ENCODE results near the gene TFIP11.

The TFIP11 gene

DNA sequence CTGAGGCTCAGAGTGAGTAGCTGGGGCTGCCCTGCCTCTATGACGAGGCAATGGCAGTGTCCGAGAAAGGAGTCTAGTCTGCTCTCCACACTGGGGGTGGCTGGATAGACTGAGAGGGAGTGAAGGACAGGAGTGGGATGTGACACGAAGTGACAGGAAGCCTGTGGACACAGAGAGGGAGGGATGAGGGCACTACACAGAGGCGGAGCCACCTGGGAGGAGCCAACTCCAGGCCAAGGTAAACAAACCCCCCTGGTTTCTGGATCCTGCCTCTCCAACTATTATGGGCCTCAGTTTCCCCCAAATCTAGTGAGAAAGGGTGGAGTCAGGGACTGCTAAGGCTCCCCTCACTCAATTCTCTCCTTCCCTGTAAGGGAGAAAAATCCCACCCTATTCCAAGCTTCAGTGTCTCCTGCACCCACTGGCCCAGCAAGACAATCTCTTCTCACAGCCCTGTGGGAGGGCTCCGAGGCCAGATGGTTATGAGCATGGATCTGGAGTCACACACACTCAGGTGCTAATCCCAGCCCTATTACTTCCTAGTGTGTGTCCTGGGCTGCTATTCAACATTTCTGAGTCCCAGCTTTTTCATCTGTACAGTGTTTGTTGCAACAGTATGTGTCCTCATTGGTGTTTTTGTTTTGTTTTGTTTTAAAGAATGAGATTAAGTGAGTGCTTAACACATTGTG, 58.3 kb downstream of the TFIP11 start:
- FAIRE-seq (no peak), DNase-seq (ENCODE audit: extremely low spot score, insufficient read length, low read depth) (no peak)

DNA sequence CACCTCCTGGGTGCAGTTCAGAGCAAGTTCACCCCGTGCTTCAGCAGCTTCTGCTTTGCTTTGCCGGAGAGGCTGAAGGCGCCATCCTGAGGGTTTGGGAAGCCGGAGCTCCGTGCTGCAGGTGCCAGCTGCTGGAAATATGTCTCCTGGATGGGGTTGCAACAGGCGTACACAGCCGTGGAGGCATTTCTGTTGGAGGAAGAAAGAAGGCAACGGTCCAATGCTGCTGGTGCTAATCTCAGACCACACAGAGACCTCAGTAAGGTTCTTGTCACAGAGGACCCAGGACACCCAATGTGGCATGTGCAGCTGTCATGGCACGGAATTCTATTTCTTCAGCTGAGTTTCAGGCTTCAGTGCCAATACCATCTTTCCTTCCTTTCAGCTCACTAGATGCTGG, 59.1 kb downstream of the TFIP11 start:
- no peak for FAIRE-seq
- DNase-seq (ENCODE audit: extremely low spot score, insufficient read length, low read depth), result no peak

DNA sequence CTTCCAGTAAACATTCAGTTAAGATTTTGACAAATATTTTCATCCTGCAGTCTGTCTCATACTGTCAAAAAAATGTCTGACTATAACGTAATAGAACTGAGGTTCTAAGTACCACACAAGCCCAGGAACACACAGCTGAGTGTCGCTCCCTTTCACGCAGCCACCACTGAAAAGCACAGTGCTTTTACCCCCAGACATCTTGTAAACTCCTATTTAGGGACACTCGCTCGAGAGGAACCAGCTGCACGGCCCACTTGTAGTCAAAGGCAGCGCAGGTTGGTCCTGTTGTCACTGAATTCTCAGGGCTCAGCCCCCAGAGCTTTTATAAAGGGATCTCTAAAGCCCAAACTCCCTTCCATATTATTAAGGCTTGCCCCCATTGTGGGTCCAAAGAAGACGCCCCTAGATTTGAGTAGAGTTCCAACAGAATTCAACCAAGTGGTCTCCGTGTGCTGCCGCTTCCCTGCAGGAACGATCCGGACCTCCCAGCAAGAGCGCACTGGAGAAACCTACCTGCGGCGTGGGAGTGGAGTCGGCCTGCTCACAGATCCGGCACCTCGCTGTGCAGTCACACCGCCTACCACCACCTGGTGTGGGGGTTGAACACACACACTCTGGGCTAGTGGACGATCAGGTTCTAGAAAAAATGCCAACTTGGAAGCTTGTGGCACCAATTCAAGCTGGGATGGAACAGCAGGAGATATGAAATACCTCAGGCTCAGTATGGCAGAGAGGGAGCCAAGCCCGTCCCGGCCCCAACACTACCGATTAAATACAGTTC, 59.8 kb downstream of the TFIP11 start:
- DNase-seq (ENCODE audit: extremely low spot score, insufficient read length, low read depth), result no peak
- no peak for FAIRE-seq

DNA sequence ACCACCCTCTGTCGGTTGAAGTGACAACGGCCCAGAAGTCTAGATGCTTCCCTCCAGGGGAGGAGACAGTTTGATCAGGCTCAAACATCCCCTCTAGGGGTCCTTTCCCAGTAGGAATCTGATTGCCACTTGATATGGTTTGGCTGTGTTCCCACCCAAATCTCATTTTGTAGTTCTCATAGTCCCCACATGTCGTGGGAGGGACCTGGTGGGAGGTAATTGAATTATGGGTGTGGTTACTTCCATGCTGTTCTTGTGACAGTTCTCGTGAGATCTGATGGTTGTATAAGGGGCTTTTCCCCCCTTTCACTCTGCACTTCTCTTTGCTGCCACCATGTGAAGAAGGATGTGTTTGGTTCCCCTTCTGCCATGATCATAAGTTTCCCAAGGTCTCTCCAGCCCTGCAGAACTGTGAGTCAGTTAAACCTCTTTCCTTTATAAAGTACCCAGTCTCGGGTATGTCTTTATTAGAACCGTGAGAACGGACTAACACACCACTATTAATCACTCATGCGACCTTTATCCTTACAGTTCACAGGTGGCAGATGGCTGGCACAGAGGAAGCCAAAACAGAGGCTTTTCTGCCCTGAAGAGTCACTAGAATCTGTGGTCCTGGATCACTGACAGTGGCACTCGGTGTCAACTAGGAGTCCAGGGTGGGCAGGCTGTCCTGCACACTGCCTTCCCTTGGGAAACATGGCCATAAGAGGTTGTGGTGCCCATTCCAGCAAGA, 61.7 kb downstream of the TFIP11 start:
- no peak for FAIRE-seq

DNA sequence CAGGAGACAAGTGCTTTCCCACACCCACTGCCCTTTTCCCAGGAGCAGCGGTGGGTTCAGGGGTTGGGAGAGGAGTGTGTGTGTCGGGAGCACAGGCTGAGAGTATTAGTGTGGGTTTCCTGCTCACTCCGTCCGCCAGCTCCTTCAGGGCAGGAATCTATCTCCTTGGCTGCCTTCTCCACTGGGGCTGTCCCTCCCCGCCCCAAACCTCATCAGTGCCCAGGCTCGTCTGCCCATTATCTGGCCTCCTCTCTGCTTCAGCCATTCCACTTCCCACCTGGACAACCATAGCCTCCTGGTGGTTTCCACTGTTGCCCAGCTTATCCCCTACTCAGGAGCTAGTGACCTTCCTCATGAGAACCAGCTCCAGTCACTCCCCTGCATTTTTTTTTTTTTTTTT, 63.3 kb downstream of the TFIP11 start:
- no peak for FAIRE-seq
- no peak for DNase-seq (ENCODE audit: extremely low spot score, insufficient read length, low read depth)

More for the DNA sequence above, 61.7 kb downstream of the TFIP11 start:
- no peak for DNase-seq (ENCODE audit: extremely low spot score, insufficient read length, low read depth)

DNA sequence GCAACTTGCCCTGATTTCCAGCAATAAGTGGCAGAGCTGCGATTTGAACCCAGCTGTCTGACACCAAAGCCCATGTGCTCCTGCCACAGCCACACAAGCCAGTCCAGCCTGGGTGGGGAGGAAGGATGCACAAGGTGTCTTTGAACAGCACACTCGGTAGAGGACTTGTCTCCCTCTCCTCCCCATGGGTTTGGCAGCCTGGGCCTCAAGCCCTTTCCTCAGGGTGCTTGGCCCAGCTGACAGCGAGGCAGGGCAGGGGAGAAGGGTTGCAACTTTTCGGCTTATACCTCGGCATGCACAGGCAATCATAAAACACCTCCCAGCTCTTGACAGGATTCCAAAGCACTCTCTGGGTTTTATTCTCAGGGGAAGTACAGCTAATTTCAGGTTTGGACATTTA, 63.9 kb downstream of the TFIP11 start:
- no peak for FAIRE-seq
- DNase-seq (ENCODE audit: extremely low spot score, insufficient read length, low read depth), result no peak

DNA sequence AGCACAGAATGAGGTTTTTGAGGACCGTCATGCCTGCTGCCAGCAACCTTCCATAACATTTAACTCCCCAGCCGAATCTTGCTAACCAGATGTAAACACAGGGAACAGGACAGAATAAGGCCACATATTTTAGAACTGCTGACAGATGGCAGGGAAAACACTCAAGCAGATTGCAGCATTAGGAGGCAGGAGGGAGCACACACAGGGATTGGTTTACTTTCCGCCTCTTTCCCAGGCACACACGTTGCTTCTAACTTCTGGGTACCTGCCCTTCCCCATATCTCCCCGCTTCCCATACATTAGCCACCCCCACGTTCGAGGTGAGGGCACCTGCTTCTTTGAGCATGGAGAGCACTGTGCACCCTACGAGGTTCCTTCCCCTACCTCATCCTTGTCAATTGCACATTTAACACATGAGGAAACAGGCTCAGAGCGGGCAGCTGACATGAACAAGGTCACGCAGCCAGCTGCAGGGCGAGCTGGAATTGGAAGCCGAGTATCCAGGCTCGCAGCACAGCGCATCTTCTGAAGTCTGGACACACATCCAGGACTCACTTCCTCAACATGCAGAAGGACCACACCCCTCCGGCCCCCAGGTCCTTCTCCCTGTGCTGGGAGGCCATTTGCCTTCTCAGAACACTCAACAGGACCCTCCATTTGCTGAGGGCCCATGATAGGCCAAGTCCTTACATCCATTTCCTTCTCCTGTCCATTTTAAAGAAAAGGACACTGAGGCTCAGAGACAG, 64.5 kb downstream of the TFIP11 start:
- FAIRE-seq, result no peak
- DNase-seq (ENCODE audit: extremely low spot score, insufficient read length, low read depth), result no peak

DNA sequence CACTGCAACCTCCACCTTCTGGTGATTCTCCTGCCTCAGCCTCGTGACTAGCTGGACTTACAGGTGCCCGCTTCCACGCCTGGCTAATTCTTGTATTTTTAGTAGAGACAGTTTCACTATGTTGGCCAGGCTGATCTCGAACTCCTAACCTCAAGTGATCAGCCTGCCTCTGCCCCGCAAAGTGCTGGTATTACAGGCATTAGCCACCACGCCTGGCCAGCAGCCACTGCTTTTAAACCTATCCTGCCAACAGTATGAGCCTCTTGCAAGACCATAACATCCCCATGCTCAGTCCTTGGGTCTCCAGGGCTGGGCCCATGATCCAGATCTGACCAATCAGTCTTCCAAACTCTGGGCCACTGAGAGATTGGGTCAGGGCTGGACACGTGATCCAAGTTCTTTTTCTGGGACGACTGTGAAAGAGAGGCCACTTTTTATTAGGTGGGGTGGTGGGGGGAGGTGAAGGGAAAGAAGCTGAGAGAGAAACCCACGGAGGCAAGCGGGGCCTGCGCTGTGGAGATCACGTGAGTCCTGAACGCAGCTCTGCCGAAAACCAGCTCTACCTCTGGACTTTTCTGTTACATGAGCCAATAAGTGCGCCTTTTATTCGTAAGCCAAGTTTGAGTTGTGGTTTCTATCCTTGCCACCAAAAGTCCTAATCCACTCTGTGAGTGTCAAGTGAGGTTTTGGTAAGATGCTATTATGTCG, 65.3 kb downstream of the TFIP11 start:
- FAIRE-seq (no peak), DNase-seq (ENCODE audit: extremely low spot score, insufficient read length, low read depth) (no peak)

DNA sequence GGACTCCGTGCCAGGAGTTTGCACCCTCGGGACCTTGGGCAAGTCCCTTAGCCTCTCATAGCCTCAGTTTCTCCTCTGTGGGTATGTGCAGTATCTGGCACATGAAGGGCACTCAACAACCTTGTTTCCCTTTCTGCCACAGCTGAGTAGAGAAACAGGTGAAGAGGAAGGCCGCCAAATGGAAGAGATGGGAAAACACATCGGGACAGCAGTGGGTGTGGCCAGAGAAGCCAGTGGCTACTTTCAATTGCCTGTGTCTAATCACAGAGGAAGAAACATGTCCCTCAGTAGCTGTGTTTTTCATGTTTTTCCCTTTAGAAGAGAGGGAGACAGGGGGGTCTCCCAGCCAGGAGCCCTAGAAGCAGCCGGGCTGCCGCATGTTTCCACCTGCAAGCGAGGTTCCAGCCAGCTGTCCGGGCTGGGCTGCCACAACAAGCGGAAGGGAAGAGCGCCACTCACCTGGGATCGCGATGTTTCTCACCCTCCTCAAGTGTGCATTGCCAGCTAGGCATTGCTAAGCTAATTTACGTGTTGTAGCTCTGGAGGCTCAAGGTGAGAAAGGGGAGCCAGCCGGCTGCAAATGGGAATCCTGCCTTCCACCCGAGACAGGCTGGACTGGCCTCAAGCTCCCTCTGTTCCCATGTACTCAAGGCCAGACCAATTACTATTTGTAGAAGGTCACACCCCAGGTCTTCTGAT, 66.5 kb downstream of the TFIP11 start:
- no peak for FAIRE-seq
- DNase-seq (ENCODE audit: extremely low spot score, insufficient read length, low read depth), result no peak

DNA sequence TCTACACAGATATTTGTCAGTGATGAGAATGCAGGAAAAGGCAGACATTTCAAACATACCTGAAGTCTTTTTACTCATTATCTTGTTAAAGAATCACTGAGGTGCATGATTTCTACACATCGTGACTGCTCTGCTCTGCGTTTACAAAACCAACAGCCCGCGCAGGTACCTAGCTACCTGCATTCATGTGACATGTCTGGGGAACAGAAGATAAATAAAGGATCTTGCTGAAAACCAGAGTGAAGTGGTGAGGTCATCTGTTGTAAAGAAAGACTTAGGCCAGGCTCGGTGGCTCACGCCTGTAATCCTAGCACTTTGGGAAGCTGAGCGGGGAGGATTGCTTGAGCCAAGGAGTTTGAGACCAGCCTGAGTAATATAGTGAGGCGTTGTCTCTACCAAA, 67.5 kb downstream of the TFIP11 start:
- DNase-seq (ENCODE audit: extremely low spot score, insufficient read length, low read depth) (no peak), FAIRE-seq (no peak)

DNA sequence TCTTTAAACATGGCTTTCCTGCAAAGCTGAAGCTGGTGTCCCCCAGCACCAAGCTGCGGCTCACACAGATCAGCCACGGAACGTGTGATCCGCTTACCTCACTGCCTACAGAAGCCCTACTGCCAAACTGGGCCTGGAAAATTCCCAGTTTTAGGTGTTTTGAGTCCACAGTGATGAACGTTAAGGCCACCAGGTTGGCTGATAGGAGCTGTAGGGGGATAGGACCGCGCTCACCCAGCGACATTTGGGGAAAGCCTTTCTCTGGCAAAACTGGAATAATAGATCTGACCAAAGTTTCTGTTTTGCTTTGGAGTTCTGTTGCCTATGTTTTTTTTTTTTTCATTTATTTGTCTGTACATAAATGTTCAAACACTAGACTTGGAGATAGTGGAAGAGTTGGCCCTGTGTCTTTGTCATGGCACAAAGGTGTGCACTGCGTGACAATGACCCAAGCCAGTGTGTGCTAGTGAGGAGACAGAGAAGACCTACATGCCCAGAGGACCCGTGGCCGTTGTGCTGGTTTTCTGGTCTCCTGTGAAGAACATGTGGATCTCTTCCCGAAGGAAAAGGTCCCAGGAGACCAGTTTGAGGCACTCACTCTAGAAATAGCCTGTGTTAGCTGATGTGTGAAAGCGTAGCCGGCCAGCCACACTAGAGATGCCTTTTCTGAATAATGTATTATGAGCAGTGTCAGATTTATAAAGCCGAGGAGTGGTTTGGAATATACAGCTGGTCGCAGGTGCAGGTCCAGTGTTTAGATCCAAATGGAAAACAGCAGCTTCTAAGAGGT, 68.2 kb downstream of the TFIP11 start:
- DNase-seq (ENCODE audit: extremely low spot score, insufficient read length, low read depth), result no peak

DNA sequence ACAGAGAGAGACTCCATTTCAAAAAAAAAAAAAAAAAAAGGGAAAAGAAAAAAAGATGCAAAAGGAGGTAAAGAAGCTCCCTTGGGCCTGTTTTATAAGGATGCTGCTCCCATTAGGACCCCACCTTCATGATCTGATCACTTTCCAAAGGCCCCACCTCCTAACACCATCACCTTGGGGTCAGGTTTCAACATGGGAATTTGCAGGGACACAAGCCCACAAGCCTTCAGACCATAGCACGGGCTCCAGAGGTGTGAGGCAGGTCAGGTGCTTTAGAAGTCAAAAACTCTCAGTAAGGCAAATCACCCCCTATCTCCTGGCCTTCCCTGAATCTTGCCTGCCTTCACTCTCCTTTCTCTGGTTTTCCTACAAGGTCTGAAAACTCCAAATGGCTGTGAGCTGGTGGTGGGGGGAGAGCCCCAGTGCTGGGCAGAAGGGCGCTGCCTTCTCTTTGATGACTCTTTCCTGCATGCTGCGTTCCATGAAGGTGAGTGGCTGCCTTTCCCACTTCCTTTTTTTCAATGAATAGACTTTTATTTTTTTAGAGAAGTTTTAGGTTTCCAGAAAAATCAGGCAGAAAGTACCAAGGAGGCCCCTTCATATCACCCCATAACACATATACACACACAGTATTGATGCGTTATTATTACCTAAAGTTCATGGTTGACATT, 70.1 kb downstream of the TFIP11 start:
- DNase-seq (ENCODE audit: extremely low spot score, insufficient read length, low read depth), result no peak
- FAIRE-seq, result no peak

More for the DNA sequence above, 68.2 kb downstream of the TFIP11 start:
- no peak for FAIRE-seq

Measured in GM18507 (cell line).